WTC11 (cell line): ENCODE results near the gene CPNE6. TPM values are rescaled to one million over a fixed set of nuclear protein-coding genes. Genes with fewer than 3 reads are reported as not detected.

Experiments used
- ATAC-seq: fragments of 200-7000 bp; cut with Tn5 transposase; 2 replicates; pipeline ENCODE4 v1.10.0; 2021; ENCODE audit warnings: mild to moderate bottlenecking, moderate library complexity
- CTCF ChIA-PET: fragments of 300-600 bp; sonication (Branson Sonifier 250); formaldehyde crosslinking; loops from one replicate; lab custom pipeline; 2021; ENCODE audit warnings: antibody characterized with exemption; lab: Charles Lee
- POLR2A ChIA-PET: fragments of 350-600 bp; sonication (Branson Sonifier 250); formaldehyde crosslinking; loops from one replicate; lab custom pipeline; 2021; ENCODE audit warnings: antibody characterized with exemption; lab: Charles Lee
- DNase-seq: peaks from one replicate; pipeline ENCODE4 v3.0.0; 2021; ENCODE audit warnings: low spot score
- H3K27ac Mint-ChIP-seq: 2 replicates; pipeline ENCODE4 v1.8.0; 2021; ENCODE audit warnings: mixed read lengths
- H3K27me3 Mint-ChIP-seq: 2 replicates; pipeline ENCODE4 v1.8.0; 2021; ENCODE audit warnings: low read depth, mild to moderate bottlenecking, moderate library complexity, mixed read lengths
- H3K36me3 Mint-ChIP-seq: 2 replicates; pipeline ENCODE4 v1.8.0; 2021; ENCODE audit warnings: mixed read lengths
- H3K4me1 Mint-ChIP-seq: 2 replicates; pipeline ENCODE4 v1.8.0; 2022; ENCODE audit warnings: mixed read lengths
- H3K4me3 Mint-ChIP-seq: 2 replicates; pipeline ENCODE4 v1.8.0; 2021; ENCODE audit warnings: mild to moderate bottlenecking, moderate library complexity, mixed read lengths
- H3K9me3 Mint-ChIP-seq: 2 replicates; pipeline ENCODE4 v1.8.0; 2021; ENCODE audit warnings: mixed read lengths
- ATF1 ChIP-seq: sonication (generic); formaldehyde crosslinking; IDR thresholded peaks from 2 replicates; pipeline ENCODE4 v1.8.1; 2023; ENCODE audit warnings: mild to moderate bottlenecking, moderate library complexity, missing genetic modification reagents
- ATF2 ChIP-seq: sonication (generic); formaldehyde crosslinking; IDR thresholded peaks from 2 replicates; pipeline ENCODE4 v1.8.1; 2022; ENCODE audit warnings: low read depth, missing genetic modification reagents, borderline replicate concordance
- CBFB ChIP-seq: sonication (generic); formaldehyde crosslinking; IDR thresholded peaks from 2 replicates; pipeline ENCODE4 v1.8.1; 2022; ENCODE audit warnings: mild to moderate bottlenecking, low read depth, missing genetic modification reagents
- CREM ChIP-seq: sonication (generic); formaldehyde crosslinking; IDR thresholded peaks from 2 replicates; pipeline ENCODE4 v1.8.1; 2022; ENCODE audit warnings: mild to moderate bottlenecking, missing genetic modification reagents, moderate library complexity
- E2F4 ChIP-seq: sonication (generic); formaldehyde crosslinking; IDR thresholded peaks from 2 replicates; pipeline ENCODE4 v1.8.1; 2022; ENCODE audit warnings: low read depth, mild to moderate bottlenecking, moderate library complexity, missing genetic modification reagents, borderline replicate concordance
- EMX1 ChIP-seq: fragments of 250-450 bp; sonication (Bioruptor Pico); IDR thresholded peaks from 2 replicates; pipeline ENCODE4 v1.8.0; 2021; ENCODE audit warnings: mild to moderate bottlenecking
- FOXP4 ChIP-seq: sonication (generic); formaldehyde crosslinking; IDR thresholded peaks from 2 replicates; pipeline ENCODE4 v1.8.0; 2022; ENCODE audit warnings: mild to moderate bottlenecking, missing genetic modification reagents
- GABPB1 ChIP-seq: sonication (generic); formaldehyde crosslinking; IDR thresholded peaks from 2 replicates; pipeline ENCODE4 v1.8.1; 2023; ENCODE audit warnings: mild to moderate bottlenecking, missing genetic modification reagents
- GTF2I ChIP-seq: fragments of 250-450 bp; sonication (Bioruptor Pico); conservative IDR thresholded peaks from 2 replicates; pipeline ENCODE4 v1.4.0; 2021; ENCODE audit warnings: mild to moderate bottlenecking
- IRF2 ChIP-seq: sonication (generic); formaldehyde crosslinking; IDR thresholded peaks from 2 replicates; pipeline ENCODE4 v1.8.0; 2022; ENCODE audit warnings: low read depth, missing genetic modification reagents, borderline replicate concordance
- JUN ChIP-seq: sonication (generic); formaldehyde crosslinking; IDR thresholded peaks from 2 replicates; pipeline ENCODE4 v1.8.0; 2023; ENCODE audit warnings: mild to moderate bottlenecking, missing genetic modification reagents
- MYBL2 ChIP-seq: sonication (generic); formaldehyde crosslinking; IDR thresholded peaks from 2 replicates; pipeline ENCODE4 v1.8.1; 2023; ENCODE audit warnings: mild to moderate bottlenecking, moderate library complexity, missing genetic modification reagents
- NFE2L1 ChIP-seq: sonication (generic); formaldehyde crosslinking; IDR thresholded peaks from 2 replicates; pipeline ENCODE4 v1.8.1; 2023; ENCODE audit warnings: missing genetic modification reagents
- NFYB ChIP-seq: sonication (generic); formaldehyde crosslinking; conservative IDR thresholded peaks from 2 replicates; pipeline ENCODE4 v1.8.0; 2022; ENCODE audit warnings: low read depth, missing genetic modification reagents
- RORB ChIP-seq: fragments of 250-450 bp; sonication (Bioruptor Pico); IDR thresholded peaks from 2 replicates; pipeline ENCODE4 v1.9.0; 2021; ENCODE audit warnings: mild to moderate bottlenecking
- TEAD4 ChIP-seq: sonication (generic); formaldehyde crosslinking; IDR thresholded peaks from 2 replicates; pipeline ENCODE4 v1.8.0; 2022; ENCODE audit warnings: mild to moderate bottlenecking, missing genetic modification reagents
- ZNF219 ChIP-seq: sonication (generic); formaldehyde crosslinking; IDR thresholded peaks from 2 replicates; pipeline ENCODE4 v1.8.0; 2023; ENCODE audit warnings: missing genetic modification reagents, mild to moderate bottlenecking, borderline replicate concordance
- ZNF263 ChIP-seq: sonication (generic); formaldehyde crosslinking; IDR thresholded peaks from 2 replicates; pipeline ENCODE4 v1.8.1; 2022; ENCODE audit warnings: low read depth, mild to moderate bottlenecking, moderate library complexity, missing genetic modification reagents
- ZNF671 ChIP-seq: fragments of 250-450 bp; sonication (Bioruptor Pico); IDR thresholded peaks from 2 replicates; pipeline ENCODE4 v1.8.0; 2021; ENCODE audit warnings: mild to moderate bottlenecking
- total RNA-seq: library from RNA; stranded (reverse); gene quantifications from 3 replicates; pipeline ENCODE4 v1.2.3, GENCODE V29; 2021
- TF ChIP-seq, protein P1 (sequence below): fragments of 250-450 bp; sonication (Bioruptor Pico); IDR thresholded peaks from 2 replicates; pipeline ENCODE4 v1.9.0; 2021; ENCODE audit warnings: moderate library complexity, mild to moderate bottlenecking, inconsistent platforms, borderline replicate concordance
- TF ChIP-seq, protein P2 (sequence below): sonication (generic); formaldehyde crosslinking; IDR thresholded peaks from 2 replicates; pipeline ENCODE4 v1.8.1; 2023; ENCODE audit warnings: mild to moderate bottlenecking, missing genetic modification reagents
- TF ChIP-seq, protein P3 (sequence below): sonication (generic); formaldehyde crosslinking; conservative IDR thresholded peaks from 2 replicates; pipeline ENCODE4 v1.8.1; 2023; ENCODE audit warnings: mild to moderate bottlenecking, low read depth, missing genetic modification reagents, moderate library complexity

The CPNE6 gene
- total RNA-seq, 1 experiment from 2014 or later, result not detected

GRCh38 chr14:24122898-24123297, 51.5 kb downstream of the CPNE6 start:
- CTCF ChIA-PET, result interaction anchor here (0.6 kb wide), 1 partner anchor 138 kb away, joined by 4 read pairs; no protein-coding TSS in a partner anchor
- ATAC-seq (no peak), DNase-seq (no peak)
- TF ChIP-seq IRF2 (CRISPR knock-in tag) (no peak), MYBL2 (CRISPR knock-in tag) (no peak), ZNF671 (CRISPR knock-in tag) (no peak), NFE2L1 (CRISPR knock-in tag) (no peak), E2F4 (CRISPR knock-in tag) (no peak), CBFB (CRISPR knock-in tag) (no peak), EMX1 (CRISPR knock-in tag) (no peak), ATF1 (CRISPR knock-in tag) (no peak), ZNF263 (CRISPR knock-in tag) (no peak), ATF2 (CRISPR knock-in tag) (no peak), CREM (CRISPR knock-in tag) (no peak)
- no peaks in the 10 kb centered on the region for H3K27me3 Mint-ChIP-seq
- POLR2A ChIA-PET, result interaction anchor here (2.6 kb wide), 1 partner anchor 8 kb away, joined by 10 read pairs; the partner anchor contains the start of genes DCAF11 and NRL
- no peak overlapping the region for H3K27ac Mint-ChIP-seq
- H3K36me3 Mint-ChIP-seq, result peaks cover 42% of the 10 kb centered on the region
- H3K4me3 Mint-ChIP-seq, result no peak overlapping the region
- H3K9me3 Mint-ChIP-seq, result no peaks in the 10 kb centered on the region
- H3K4me1 Mint-ChIP-seq, result no peaks in the 10 kb centered on the region

DNA sequence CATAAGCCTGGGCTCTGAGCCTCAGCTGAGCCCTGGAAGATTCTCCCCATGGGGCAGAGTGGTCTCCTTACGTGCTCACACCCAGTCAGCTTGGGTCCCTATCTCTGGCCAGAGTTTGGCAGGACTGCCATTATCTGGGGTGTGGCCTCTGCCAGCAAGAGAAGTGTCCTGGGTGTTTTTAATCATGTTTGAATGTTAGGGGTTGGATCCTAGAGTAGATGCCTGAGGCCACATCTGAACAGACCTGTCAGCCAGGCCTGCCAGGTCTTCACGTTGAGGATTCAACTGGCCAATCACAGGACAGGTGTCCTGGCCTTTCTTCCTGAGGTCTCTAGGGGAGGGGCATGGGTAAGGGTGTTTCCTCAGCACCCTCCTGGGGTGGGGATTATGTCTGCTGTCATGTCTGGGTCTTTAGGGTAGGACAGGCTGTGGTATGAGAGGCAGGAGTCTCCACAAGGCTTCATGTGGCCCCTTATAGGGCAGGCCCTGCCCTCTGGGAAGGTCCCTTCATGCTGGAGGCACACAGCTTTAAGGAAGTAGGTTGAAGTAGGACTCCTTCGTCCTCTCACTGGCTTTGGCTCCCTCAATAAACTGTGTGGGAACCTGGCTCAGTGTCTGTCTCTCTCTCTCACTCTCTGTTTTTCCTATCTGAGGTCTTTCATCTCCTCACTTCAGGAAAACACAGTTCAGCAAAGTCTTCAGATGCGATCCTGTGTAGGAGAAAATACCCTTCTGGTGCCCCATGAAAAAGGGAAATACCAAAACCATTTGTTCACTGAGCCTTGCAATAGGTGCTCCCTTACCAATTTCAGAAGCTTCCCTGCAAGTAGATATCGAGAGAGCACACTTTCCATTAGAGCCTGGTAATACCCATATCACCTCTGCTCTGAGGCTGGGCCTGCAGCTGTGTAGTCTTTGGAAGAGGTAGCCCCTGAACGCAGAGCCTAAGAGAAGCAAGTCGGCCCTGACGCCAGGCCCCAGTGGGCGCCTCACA, 52.4 kb downstream of the CPNE6 start:
- ChIA-PET POLR2A (interaction anchor here (2.6 kb wide), 1 partner anchor 9 kb away, joined by 10 read pairs; the partner anchor contains the start of genes DCAF11 and NRL), CTCF (interaction anchor here (1.2 kb wide), 1 partner anchor 10 kb away, joined by 3 read pairs; the partner anchor contains the start of genes DCAF11 and NRL)
- Mint-ChIP-seq H3K4me1 (no peaks in the 10 kb centered on the region), H3K27me3 (no peaks in the 10 kb centered on the region), H3K27ac (no peak overlapping the region), H3K9me3 (no peaks in the 10 kb centered on the region), H3K36me3 (peaks cover 34% of the 10 kb centered on the region), H3K4me3 (no peak overlapping the region)
- DNase-seq (no peak), ATAC-seq (peak; percentile 41; the same call in 1 of the 2 replicates)
- TF ChIP-seq, protein P1, sequence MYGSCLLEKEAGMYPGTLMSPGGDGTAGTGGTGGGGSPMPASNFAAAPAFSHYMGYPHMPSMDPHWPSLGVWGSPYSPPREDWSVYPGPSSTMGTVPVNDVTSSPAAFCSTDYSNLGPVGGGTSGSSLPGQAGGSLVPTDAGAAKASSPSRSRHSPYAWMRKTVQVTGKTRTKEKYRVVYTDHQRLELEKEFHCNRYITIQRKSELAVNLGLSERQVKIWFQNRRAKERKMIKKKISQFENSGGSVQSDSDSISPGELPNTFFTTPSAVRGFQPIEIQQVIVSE (CRISPR knock-in tag), result no peak
- TF ChIP-seq NFYB (CRISPR knock-in tag), result no peak
- no peak for TF ChIP-seq GTF2I
- no peak for TF ChIP-seq ZNF219 (CRISPR knock-in tag)
- no peak for TF ChIP-seq TEAD4 (CRISPR knock-in tag)
- TF ChIP-seq ZNF263 (CRISPR knock-in tag), result no peak
- no peak for TF ChIP-seq ATF1 (CRISPR knock-in tag)
- TF ChIP-seq, protein P2, sequence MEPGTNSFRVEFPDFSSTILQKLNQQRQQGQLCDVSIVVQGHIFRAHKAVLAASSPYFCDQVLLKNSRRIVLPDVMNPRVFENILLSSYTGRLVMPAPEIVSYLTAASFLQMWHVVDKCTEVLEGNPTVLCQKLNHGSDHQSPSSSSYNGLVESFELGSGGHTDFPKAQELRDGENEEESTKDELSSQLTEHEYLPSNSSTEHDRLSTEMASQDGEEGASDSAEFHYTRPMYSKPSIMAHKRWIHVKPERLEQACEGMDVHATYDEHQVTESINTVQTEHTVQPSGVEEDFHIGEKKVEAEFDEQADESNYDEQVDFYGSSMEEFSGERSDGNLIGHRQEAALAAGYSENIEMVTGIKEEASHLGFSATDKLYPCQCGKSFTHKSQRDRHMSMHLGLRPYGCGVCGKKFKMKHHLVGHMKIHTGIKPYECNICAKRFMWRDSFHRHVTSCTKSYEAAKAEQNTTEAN (CRISPR knock-in tag), result no peak
- TF ChIP-seq ATF2 (CRISPR knock-in tag), result no peak
- TF ChIP-seq GABPB1, result no peak
- TF ChIP-seq, protein P3, sequence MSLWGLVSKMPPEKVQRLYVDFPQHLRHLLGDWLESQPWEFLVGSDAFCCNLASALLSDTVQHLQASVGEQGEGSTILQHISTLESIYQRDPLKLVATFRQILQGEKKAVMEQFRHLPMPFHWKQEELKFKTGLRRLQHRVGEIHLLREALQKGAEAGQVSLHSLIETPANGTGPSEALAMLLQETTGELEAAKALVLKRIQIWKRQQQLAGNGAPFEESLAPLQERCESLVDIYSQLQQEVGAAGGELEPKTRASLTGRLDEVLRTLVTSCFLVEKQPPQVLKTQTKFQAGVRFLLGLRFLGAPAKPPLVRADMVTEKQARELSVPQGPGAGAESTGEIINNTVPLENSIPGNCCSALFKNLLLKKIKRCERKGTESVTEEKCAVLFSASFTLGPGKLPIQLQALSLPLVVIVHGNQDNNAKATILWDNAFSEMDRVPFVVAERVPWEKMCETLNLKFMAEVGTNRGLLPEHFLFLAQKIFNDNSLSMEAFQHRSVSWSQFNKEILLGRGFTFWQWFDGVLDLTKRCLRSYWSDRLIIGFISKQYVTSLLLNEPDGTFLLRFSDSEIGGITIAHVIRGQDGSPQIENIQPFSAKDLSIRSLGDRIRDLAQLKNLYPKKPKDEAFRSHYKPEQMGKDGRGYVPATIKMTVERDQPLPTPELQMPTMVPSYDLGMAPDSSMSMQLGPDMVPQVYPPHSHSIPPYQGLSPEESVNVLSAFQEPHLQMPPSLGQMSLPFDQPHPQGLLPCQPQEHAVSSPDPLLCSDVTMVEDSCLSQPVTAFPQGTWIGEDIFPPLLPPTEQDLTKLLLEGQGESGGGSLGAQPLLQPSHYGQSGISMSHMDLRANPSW (CRISPR knock-in tag), result no peak
- TF ChIP-seq FOXP4 (CRISPR knock-in tag), result no peak
- TF ChIP-seq RORB (CRISPR knock-in tag), result no peak
- no peak for TF ChIP-seq JUN (CRISPR knock-in tag)
